GM12892 (cell line): ENCODE results near the gene STAB2.

ENCODE experiments used
- DNase-seq: peaks from one replicate; pipeline ENCODE4 v3.0.0; 2011; ENCODE audit not compliant: insufficient read length
- FAIRE-seq: peaks from 2 replicates; lab custom pipeline; 2011; peaks lifted over from hg19 to GRCh38; lab: Jason Lieb, UNC
- POLR2A ChIP-seq: IDR thresholded peaks from 2 replicates; pipeline ENCODE4 v1.6.1; 2011; ENCODE audit warnings: low read depth, low read length, control low read depth
- POLR2AphosphoS5 ChIP-seq: IDR thresholded peaks from 2 replicates; pipeline ENCODE4 v1.6.1; 2011; ENCODE audit warnings: low read depth, low read length, control low read depth
- TAF1 ChIP-seq: IDR thresholded peaks from 2 replicates; pipeline ENCODE4 v1.6.1; 2011; ENCODE audit warnings: low read depth, mild to moderate bottlenecking, control low read depth, low read length, borderline replicate concordance

Gene STAB2

DNA sequence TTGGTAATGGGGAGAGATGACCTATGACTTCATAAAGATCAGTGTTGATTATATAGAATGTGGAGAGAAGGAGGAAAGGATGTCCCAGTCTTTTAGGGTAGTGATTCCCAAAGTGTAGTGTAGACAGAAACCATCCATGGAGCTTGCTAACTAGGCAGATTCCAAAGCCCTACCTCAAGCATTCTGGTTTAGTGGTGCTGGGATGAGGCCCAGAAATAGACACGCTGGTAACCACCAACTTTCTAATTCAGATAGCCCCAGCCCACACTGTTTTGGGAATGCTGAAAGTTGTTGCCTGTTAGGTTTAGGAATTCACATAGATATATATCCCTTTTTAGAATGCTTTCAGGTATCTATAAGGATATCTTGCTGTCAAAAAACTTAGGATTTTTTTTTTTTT is 69.2 kb downstream of the STAB2 start:
- FAIRE-seq (no peak), DNase-seq (no peak)
- TF ChIP-seq TAF1 (no peak), POLR2AphosphoS5 (no peak), POLR2A (no peak)

DNA sequence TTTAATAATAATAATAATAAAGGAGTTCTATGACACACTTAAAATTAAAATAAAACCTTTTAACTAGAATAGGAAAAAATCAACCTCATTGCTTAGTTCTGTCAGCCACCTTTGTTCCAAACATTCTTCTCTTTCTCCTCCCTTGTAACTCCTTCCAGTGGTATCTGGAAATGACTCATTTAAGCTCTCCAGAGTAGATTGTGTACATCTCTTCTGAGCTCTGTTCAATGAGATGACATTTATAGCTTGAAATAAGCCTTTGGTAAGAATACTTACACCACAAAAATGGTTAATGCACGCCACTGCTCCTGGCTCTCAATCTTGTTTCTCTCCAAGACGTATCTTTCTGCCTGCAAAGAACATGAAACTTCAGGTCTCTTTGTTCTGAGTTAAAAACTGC is 70.3 kb downstream of the STAB2 start:
- TF ChIP-seq POLR2A: no peak
- no peak for TF ChIP-seq TAF1
- no peak for TF ChIP-seq POLR2AphosphoS5
- no peak for FAIRE-seq
- DNase-seq: no peak

DNA sequence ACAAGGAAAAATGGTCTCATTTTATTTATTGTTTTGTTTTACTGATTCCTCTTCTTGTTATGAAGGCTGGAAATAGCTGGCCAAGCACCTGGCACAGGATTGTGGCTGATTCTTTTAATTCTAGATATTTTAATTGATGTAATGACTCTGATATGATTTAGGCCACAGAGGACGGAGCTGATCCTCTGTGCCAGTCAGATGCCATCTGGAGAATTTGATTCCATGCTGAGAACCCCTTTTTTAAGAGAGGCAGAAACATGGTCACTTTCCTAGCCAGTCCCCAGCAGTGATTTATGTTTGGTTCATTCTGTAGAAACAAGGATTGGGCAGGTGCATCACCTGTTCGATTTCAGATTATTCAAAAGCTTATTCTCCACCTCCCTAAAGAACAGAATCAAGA is 77.6 kb downstream of the STAB2 start:
- DNase-seq (no peak), FAIRE-seq (no peak)
- TF ChIP-seq POLR2A (no peak), TAF1 (no peak), POLR2AphosphoS5 (no peak)

DNA sequence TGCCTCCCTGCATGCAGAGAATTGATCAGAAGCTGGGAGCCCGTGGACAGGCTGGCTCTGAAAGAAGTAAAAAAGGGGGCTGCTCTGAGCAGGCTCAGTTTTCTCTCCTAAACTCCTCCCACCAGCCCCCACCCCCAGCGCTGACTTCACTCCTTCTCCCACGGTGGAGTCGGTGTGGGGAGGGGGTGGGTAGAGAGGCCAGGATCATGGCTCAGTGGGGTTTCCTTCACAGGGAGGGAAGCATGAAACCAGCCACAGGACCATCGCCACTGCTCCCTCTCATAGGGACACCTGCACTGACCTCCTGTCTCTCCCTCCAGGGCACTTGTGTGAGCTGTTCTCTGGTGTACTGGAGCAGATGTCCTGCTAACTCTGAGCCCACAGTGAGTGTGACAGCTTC is 78.9 kb downstream of the STAB2 start:
- no peak for FAIRE-seq
- TF ChIP-seq POLR2AphosphoS5 (no peak), TAF1 (no peak), POLR2A (no peak)
- no peak for DNase-seq

DNA sequence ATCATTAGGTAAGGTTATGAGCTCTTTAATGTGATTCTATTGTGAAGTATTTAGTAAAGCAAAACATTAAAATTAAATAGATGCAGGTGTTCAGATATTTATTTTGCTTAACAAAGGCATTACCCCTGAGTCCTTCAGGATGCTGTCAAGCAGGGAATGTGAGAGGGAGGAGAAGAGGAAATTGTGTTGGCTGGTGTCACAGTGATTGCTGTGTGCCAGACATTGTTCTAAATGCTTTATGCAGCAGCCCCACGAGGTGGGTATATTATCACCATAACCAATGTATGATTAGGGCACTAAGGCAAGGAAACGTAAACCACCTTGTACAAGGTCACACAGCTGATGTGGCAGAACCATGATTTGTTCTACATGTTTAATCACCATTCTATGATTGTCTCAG is 80.1 kb downstream of the STAB2 start:
- FAIRE-seq (no peak), DNase-seq (no peak)
- TF ChIP-seq TAF1: no peak
- TF ChIP-seq POLR2AphosphoS5: no peak
- TF ChIP-seq POLR2A: no peak

DNA sequence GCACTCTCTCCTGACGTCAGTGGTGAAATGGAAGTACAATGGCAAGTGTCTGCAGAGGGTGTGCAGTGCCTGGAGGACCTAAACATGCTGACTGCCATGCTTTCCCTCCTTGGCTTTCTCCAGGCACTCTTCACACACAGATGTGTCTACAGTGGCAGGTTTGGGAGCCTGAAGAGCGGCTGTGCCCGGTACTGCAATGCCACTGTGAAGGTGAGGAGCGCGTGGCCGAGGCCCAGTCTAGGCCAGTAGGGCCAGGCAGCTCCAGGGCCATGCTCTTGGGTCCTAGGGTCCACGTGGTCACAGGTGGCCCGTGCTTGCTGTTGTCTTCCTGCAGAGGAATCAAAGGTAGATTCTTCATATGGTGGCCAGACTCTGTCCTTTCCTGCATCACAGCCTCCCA is 81.4 kb downstream of the STAB2 start:
- no peak for FAIRE-seq

DNA sequence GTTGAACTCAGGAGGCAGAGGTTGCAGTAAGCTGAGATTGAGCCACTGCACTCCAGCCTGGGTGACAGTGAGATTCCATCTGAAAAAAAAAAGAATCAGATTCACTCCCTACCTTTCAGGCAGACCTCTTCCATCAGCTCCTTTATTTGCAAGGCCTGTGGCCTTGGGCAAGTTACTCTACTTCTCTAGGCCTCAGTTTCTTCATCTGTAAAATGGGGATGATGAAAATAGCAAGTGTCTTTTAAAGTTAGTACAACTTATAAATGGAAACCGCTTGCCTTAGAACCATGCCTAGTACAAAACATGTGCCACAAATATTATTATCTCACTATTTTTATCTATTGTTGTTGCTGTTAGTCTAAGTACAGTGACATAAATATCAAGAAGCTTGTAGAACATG is 84.3 kb downstream of the STAB2 start:
- DNase-seq (no peak), FAIRE-seq (no peak)
- TF ChIP-seq TAF1 (no peak), POLR2AphosphoS5 (no peak), POLR2A (no peak)

More for the DNA sequence above, 81.4 kb downstream of the STAB2 start:
- DNase-seq: no peak
- TF ChIP-seq TAF1: no peak
- TF ChIP-seq POLR2A: no peak
- no peak for TF ChIP-seq POLR2AphosphoS5

DNA sequence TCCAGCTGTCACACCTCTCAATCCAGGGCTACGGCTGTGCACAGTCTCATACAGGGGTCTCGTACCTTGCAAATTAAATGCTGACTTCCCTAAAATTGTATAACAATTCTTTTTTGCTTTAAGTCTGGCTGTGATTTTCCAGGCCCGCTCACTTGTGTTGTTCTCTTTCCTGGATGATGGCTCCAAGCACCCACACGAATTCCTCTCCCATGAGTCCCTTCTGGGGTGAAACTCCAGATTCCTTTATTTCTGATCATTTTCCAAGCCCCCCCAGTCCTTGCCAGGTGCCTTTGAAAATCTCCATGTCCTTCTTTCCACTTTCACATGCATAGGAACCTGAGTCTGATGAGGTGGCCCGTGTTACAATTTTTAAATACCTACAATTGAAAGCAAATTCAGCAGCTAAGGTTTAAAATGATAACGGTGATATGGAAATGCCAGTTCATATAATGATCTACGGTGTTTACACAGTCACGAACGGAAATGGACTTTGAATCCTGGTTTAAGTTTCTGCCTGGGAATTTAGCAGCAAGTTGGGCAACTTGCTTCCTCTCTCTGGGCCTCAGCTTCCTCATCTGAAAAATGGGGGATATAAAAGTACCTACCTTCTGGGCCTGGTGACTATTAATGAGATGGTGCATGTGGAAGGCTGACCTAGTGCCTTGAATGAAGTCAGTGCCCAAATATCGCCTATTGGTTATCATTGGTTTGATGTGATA is 85.5 kb downstream of the STAB2 start:
- FAIRE-seq (no peak), DNase-seq (no peak)
- TF ChIP-seq TAF1: no peak
- no peak for TF ChIP-seq POLR2AphosphoS5
- TF ChIP-seq POLR2A: no peak

DNA sequence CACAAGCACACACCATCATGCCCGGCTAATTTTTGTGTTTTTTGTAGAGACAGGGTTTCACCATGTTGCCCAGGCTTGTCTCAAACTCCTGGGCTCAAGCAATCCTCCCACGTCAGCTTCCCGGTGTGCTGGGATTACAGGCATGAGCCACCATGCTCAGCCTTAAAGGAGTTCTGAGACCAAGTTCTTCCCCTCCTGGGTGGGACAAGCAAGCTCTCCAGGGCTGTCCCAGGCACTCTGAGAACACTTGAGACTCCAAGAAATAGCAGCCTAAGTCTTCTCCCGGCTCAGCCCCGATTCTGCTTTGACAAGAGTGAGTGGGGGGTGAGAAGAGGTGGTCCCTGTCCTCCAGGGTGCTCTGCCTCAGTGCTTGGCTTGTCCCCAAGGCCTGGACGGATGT is 86.4 kb downstream of the STAB2 start:
- TF ChIP-seq POLR2A (no peak), POLR2AphosphoS5 (no peak), TAF1 (no peak)
- FAIRE-seq (no peak), DNase-seq (no peak)

DNA sequence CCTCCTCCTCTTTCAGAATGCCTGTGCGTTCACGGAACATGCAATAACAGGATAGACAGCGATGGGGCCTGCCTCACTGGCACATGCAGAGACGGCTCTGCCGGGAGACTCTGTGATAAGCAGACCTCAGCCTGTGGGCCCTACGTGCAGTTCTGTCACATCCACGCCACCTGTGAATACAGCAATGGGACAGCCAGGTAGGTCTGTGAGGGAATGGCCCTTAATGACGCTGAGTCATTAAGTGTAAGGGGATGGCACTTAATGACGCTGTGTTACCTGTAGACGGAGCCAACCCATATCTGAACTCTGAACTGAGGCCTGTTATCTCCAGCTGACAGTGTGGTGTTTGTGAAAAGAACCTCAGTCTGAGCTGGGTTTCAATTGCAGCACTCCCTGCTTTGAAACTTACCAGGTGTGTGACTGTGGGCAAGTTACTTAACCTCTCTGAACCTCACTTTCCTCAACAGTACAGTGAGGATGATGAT is 86.9 kb downstream of the STAB2 start:
- no peak for DNase-seq
- FAIRE-seq: no peak
- TF ChIP-seq TAF1 (no peak), POLR2AphosphoS5 (no peak), POLR2A (no peak)

DNA sequence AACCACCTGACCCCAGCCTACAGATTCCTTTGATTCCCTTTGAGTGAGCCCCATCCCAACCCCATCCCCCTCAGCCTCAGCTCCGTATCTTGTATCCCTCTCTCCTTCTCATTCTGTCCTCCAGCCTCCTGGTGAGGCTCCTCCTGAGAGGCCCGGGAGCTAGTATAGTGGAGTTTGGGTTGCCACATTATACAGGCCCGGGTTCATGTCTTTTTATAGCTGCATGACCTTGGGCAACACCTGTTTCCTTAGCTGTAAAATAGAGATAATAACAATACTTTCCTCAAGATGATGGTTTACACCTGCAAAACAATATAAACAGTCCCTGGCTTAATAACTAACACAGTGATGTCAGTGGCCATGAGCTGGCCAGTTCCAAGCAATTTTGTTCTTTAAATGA is 89.8 kb downstream of the STAB2 start:
- TF ChIP-seq POLR2A: no peak
- TF ChIP-seq TAF1: no peak
- TF ChIP-seq POLR2AphosphoS5: no peak
- DNase-seq (no peak), FAIRE-seq (no peak)

DNA sequence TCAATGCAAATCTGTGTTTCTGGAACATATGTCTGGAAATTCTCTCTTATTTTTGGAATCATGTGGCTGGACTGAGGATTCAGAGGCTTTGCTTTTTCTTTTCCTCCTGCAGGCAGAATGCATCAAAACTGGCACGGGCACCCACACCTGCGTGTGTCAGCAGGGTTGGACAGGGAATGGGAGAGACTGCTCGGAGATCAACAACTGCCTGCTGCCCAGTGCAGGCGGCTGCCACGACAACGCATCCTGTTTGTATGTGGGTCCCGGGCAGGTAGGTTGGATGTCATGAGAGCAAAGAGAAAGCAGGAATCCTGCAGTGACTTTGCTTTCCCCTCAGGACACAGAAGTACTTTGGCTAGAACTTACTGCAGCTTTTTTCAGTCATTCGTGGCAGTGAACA is 90.3 kb downstream of the STAB2 start:
- no peak for TF ChIP-seq TAF1
- DNase-seq: no peak
- FAIRE-seq: no peak

DNA sequence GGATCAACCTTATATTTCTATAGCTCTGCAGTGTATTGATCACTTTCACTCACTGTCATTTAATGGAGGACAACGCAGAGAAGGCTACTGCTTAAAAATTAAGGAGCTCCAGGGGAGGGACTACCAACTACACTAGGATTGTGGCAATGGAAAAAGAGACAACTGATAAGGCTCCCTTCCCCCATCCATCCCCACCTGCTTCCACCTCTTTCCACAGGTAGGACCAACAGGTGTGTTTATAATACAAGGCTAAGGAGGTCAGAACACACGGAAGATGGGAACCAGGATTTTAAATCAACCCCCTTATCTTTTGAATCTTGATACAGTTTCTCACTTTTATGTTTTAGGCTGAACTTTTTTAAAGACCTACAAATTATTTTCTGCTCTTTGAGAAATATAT is 90.8 kb downstream of the STAB2 start:
- DNase-seq (no peak), FAIRE-seq (no peak)
- no peak for TF ChIP-seq POLR2AphosphoS5
- no peak for TF ChIP-seq POLR2A
- TF ChIP-seq TAF1: no peak
